Loucy (cell line): ENCODE results near the gene C20orf173.

Experiments
- EZH2phosphoT487 ChIP-seq: fragments of 200-600 bp; IDR thresholded peaks from 2 replicates; pipeline ENCODE4 v1.6.1; 2018; ENCODE audit warnings: antibody characterized with exemption, mild to moderate bottlenecking, moderate library complexity, borderline replicate concordance
- TF ChIP-seq, protein P1 (sequence below): fragments of 200-600 bp; sonication (generic); conservative IDR thresholded peaks from 2 replicates; pipeline ENCODE4 v1.5.1; 2014; ENCODE audit warnings: mild to moderate bottlenecking, antibody characterized with exemption, low read length

- TF ChIP-seq, protein P1, sequence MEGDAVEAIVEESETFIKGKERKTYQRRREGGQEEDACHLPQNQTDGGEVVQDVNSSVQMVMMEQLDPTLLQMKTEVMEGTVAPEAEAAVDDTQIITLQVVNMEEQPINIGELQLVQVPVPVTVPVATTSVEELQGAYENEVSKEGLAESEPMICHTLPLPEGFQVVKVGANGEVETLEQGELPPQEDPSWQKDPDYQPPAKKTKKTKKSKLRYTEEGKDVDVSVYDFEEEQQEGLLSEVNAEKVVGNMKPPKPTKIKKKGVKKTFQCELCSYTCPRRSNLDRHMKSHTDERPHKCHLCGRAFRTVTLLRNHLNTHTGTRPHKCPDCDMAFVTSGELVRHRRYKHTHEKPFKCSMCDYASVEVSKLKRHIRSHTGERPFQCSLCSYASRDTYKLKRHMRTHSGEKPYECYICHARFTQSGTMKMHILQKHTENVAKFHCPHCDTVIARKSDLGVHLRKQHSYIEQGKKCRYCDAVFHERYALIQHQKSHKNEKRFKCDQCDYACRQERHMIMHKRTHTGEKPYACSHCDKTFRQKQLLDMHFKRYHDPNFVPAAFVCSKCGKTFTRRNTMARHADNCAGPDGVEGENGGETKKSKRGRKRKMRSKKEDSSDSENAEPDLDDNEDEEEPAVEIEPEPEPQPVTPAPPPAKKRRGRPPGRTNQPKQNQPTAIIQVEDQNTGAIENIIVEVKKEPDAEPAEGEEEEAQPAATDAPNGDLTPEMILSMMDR: no peak
- TF ChIP-seq EZH2phosphoT487: no peak
Measured at GRCh38 chr20:35551503-35551902, 22.1 kb upstream of the C20orf173 start.
